Occipital lobe (tissue), 2 donors: ENCODE data around the gene TMEM163. TPM values are rescaled to one million over a fixed set of nuclear protein-coding genes. Genes with fewer than 3 reads are reported as not detected.
"Not testable (repeated sequence)": the region's sequence is repeated elsewhere in the genome, so short reads cannot be mapped to it uniquely, and the experiment has no call there.

ENCODE experiments used
- DNase-seq: peaks from one replicate; lab custom pipeline; 2025; lab: John Stamatoyannopoulos, UW
- total RNA-seq: library from RNA; depleted of rRNA; stranded (reverse); fragments of >200 nt; gene quantifications from one replicate; pipeline ENCODE4 v1.2.3, GENCODE V29; 2014

TMEM163 gene
- total RNA-seq, result 14.3 TPM

DNA sequence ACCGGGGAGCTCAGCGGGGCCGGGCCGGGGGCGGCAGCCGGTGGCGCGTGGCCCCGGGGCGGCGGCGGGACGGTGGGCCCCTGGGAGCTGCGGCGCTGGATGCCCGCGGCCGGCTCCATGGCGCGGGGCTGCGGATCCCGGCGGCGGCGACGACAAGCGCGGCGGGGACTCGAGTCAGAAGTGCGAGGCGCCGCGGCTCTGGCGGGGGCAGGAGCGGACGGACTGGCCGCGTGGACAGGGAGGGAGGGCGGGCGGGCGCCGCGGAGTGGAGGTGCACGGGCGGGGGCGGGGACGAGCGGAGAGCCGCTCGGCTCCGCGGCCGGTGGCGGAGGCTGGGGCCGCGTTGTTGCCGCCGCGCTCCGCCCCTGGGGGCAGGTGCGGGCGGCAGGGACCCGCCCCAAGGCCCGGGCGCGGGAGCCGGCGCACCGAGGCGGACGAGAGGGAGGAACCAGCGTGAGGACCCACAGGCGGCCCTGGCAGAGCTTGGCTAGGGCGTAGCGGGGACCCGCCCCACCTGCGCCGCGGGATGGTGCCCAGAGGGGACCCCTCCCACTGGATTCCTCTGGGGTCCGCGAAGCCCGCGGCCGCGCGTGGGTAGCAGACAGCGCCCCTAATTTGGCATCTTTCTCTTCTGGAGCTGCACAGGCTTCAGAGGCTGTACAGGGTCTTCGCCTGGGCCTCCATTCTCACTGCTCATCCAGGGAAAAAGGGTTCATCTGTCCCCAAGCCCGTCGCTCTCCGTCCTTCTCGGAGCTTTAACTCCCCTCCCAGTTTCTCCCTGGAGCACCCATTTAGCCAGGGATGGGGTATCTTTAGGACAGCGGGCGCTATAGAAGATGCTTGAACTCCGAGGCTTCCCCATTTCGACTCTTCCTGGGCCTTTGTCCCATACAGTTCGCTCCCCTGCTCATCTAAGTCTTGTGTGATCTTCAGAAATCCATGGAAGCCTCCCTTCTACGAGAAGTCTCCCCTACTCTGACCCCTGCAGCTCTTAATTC is at the start of gene TMEM163:
TMEM163 (minus strand) TSS at position 184 of the 998 bp plus-strand sequence.
- DNase-seq, result no peak

DNA sequence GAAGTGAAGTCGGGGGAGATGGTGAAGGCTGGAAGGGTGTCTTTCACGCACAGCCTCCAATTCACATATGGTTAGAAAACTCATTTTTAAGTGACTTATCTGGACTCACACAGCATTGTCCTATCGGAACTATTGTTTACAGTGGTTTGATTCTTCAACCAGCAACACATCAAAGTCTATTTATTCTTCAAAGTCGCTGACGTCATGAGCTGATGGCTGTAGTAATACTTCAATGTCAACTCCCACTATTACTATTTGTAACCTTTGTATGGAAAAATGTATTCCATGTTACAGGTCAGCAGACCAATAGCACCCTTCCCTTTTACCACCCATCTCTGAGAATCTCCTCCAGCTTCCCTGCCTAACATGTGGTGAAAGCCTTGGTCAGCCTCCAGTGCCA is 47.8 kb upstream of the TMEM163 start:
- no peak for DNase-seq

DNA sequence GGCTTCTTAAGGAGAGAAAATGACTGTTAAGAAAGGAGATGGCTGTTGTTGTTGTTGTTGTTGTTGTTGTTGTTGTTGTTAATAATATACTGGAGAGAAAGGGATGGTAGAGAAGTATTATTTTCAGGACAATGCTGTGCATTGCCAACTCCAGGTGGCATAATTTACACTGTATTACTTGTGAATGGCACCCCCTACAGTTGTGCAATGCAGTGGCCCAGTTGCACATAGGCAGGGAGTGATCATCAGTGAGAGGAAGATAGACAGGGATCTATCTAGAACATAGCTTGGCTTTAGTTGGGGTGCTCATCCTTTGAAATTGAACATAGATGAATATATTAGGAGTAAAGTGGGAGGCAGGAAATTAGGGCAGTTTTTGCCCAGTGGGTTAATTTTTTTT is 47.2 kb upstream of the TMEM163 start:
- DNase-seq, result no peak

DNA sequence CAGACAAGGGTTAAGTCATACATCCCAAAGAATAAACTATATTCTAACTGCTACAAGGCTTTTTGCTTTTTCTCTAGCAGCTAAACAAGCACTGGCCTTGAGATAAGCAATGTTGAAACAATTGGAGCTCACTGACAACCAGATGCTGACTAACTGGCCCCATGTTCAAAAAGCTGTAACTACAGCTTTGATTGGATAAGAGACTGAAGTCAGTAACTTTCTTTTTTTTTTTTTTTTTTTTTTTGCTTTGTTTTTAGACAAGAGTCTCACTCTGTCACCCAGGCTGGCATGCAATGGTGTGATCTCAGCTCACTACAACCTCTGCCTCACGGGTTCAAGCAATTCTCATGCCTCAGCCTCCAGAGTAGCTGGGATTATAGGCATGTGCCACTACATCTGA is 45.4 kb upstream of the TMEM163 start:
- no peak for DNase-seq

DNA sequence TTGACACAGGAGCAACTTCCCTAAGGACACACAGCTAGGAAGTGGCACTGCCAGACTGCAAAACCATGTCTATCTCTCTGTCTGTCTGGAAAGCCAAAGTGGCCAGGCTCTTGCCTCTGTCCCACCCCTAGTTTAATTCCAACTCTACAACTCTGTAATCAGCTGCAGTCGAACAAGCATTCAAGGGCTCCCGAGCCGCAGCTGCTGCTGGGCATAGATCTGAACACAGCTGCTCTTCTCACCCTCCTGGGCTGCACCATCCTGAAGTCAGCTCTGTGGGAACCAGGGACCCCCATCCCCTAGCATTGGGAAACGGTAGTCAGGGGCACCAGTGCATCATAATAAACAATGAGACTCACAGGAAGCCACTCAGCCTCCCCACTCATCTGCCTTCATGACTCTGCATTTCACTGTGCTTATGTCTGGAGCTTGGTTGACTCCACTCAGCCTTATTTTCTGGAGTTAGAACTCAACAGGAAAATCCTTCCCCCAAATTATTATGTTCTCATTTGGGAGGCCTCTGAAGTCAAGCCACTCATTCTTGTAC is 44.4 kb upstream of the TMEM163 start:
- DNase-seq, result no peak

DNA sequence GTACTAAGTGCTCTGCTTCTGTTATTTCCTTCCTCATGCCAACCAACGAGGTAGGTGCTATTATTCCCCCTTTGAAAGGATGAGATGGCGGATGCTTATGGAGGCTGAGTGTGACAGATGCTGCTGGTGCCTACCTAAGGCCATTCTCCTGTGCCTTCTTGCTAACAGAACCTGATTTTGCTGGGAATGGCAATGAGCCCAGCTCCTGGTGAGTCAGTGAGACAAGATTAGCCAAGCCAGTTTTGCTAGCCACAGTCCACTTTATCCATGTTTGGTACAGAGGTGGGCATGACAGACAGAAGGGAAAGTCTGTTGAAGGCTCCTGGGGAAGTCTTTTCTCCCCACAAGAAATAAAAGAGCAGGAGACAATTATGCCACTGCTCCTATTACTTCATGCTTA is 43.7 kb upstream of the TMEM163 start:
- no peak for DNase-seq

DNA sequence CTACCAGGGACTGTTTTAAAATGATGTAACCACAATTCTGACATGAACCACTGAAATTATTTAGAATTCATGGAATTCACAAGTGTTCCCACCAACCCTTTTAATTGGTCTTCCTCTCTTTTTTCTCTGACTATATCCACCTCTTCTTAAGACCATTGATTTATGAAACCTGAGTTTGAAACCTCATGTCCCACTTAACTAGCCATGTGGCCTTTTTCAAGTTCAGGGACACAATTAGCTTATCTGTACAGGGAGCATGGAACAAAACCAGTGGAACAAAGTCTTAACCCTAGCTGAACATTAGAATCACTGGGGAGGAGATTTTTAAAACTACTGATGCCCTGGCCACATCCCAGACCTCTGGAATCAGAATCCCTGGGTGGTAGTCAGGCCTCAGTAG is 41.6 kb upstream of the TMEM163 start:
- DNase-seq, result no peak

DNA sequence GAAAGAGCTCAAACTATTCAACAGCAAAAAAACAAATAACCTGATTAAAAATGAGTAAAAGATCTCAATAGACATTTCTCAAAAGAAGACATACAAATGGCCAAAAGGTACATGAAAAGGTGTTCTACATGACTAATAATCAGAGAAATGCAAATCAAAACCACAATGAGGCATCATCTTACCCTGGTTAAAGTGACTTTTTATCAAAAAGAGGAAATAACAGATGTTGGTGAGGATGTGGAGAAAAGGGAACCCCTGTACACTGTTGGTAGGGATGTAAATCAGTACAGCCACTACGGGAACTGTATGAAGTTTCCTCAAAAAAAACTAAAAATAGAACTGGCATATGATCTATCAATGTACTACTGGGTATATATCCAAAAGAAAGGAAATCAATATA is 39.8 kb upstream of the TMEM163 start:
- no peak for DNase-seq

- DNase-seq, result not testable (repeated sequence)
Observed at GRCh38 chr2:134751981-134752380, 33.2 kb upstream of the TMEM163 start.

DNA sequence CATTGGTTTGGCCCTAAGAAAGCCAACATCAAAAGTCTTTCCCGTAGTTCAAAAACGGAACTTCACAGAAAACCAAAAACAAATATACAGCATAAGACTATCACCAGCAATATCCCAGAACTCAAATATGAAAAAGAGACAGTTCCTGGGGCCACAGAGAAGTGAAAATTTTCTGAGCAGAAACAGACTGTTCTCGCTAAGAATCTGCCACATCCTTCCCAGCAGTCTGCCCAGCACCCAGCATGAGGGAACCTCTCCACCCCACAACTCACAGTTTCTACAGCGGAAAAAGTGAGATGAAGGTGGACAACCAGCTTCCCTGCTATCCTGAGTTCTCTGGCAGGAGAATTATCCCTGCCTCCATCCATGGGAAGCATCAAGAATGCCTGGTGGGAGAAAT is 26.7 kb upstream of the TMEM163 start:
- DNase-seq, result no peak

DNA sequence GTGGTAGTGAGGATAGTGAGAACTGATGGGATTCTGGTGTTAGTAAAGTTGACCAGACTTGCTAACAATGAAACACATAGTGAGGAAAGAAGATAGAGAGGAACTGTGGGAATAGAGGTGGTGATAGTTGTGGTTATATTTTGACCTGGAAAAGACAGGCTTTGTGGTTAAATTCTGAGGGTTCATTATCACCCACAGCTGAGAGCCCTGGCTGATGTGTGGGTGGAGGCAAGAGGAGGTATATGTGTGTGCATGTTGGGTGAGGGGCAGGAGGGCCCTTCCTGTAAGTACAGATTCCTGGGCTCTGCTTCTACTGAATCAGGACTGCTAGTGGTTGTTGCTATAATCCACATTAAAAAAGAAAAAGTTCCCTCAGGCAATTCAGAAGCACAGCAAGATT is 26.2 kb upstream of the TMEM163 start:
- DNase-seq, result no peak

DNA sequence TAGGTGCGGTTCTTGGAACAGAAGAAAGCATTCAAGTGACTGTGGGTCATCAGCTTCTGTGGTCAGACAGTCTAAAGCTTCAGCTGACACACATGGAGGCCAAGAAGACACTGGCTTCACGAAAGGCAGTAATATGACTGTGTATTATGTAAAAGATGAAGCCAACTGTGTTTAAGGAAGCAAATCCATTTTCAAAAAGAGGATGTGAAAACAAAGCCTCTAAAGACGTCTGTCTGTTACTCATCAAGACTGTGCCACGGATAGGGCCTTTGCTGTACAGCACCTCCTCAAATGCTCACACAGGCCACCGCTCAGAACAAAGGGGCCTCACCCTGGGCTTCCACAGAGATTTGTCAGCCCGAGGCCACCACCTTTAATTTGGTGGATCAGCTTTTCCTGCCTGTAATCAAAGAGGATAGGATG is 21.1 kb upstream of the TMEM163 start:
- DNase-seq, result no peak

GRCh38 chr2:134739236-134739878 is 20.6 kb upstream of the TMEM163 start:
- DNase-seq, result no peak

DNA sequence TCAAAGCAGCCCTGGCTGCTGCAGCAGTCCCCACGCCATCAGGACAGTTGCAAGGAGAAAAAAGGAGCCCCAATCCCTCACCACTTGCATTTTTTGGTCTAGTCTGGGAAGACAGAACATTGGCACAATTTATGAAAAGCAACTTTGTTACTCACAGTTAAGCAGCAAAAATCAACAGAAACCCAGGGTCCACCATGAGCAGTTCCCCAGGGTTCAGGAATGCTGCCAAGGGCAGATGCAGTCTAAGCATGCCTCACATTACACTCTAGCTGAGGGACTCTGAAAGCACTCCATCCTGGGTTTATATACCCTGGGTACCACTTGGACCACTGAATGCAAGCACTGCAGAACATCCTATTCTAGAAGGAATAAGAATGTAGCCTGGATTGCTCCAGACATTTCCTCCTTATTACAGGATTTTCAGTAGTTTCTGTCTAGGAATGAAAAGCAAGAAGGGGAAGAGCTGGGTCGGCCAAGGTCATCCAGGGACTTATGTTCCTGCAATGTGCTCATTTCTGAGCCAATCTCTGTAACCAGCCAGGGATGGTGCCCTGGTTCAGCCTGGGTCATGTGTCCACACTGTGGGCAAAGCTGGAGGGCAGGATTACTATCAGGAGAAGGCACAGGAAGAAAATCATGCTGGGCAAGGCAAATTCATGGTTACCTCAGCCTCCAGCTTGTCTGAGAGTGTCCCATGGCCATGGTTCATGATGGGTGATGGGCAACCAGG is 19.5 kb upstream of the TMEM163 start:
- DNase-seq, result no peak

GRCh38 chr2:134737671-134738070 is 18.9 kb upstream of the TMEM163 start:
- DNase-seq, result no peak

DNA sequence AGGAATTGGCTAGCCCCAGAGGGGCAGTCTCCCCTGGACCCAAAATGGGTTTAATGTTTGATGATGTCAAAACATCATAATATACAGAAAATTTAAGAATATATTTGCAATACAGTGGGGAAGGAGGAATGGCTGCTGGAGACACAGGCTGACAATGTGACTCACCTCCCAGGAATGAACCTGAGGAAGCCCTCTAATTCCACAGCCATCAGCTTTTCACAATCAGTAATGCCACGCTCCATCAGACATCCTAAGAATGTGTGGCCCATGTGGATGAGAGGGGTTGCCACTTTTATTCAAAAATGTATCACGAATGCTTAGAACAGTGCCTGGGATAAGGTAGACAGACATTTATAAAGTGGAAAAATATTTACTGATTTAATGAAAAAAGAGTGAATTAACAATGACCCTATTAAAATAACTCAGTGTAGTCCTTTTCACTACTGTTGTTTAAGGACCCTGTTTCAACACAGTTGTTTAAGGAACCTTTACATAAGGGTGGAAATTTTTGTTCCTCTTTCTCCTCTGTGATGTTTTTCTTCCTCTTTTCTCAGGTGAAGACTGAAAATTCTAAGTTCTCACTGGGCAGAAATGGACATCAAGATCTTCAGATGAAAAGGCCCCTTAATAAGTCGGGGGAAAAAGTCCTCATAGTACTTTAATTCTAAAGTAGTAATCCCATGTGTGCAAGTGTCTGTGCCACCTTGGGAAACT is 17.5 kb upstream of the TMEM163 start:
- DNase-seq, result no peak

GRCh38 chr2:134728163-134728562 is 9.4 kb upstream of the TMEM163 start:
- no peak for DNase-seq

DNA sequence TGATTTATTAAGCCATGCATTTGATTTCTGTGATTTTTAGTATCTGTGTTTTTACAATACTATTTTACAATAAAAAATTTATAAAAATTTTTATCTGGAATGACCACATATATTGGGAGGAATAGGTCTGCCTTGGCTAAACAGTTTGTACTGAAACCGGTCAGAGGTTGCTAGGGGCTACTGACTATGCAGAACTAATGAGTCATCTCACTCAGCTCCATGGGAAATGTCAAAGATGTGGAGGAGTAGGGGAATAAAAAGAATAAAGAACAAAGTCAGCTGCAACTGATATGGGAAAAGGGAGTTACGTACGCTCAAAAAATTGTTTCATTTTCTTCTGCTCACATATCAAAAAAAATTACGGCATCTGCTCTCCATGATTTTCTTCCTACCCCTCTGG is 8.6 kb upstream of the TMEM163 start:
- no peak for DNase-seq

DNA sequence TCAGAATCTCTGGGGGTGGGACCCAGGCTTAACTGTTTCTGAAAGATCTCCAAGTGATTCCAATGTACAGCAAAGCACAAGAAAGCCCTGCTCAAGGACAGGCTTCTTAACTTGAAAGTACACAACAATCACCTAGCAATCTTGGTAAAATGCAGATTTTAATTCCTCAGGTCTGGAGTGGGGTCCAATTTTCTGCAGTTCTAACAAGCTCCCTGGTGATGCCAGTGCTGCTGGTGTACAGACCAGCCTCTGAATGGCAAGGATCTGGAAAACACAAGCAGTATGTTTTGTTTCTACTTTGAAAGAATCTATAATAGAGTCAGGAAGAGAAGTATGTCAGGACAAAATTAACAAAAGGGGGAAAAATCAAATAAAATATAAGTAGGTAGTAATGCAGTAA is 7.8 kb upstream of the TMEM163 start:
- no peak for DNase-seq

DNA sequence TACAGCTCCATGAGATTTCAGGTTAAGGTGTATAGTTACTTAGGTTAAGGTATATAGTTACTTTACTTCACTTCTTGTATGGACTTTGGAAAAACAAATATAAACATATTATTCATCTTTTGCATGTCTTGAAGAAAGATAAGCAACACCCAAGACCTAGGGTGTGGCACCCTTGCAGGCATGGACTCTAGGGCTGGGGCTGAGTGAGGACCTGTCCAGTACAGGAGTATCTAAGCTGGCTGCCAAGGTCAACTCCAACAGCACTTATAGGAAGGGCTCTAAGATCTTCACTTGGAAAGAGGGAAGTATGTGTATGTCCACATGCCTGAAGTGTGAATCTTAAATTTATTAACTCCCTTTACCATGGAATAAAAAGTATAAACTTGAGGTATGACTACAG is 7.1 kb upstream of the TMEM163 start:
- no peak for DNase-seq

DNA sequence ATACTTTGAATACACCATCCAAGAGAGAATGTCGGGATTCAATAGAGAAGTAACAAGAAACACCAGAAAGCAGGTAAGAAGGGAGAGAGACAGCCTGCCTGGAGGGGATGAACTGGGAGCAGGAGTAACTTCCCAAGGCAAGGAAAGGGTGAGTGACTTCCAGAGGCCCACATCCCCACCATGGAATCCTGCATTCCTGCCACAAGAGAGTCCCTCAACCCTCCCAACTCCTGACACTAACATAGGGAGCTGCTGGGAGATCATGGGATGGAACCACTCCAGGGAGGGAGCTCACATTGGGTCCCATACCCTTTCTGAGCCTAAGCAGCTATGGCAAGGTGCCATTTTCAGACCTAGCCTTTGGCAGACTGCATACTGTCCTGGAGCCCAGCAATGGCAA is 5.5 kb upstream of the TMEM163 start:
- DNase-seq, result no peak
